Fibroblast of upper back skin (primary cell): ENCODE results near the gene FAM25C.
A peak's percentile ranks its signal among the peaks of the same experiment; 100 is the strongest.
"Not testable (repeated sequence)": the region's sequence is repeated elsewhere in the genome, so short reads cannot be mapped to it uniquely, and the experiment has no call there.

Source experiments
- DNase-seq: peaks from one replicate; pipeline ENCODE4 v3.0.0-alpha.2; 2013

Gene FAM25C

GRCh38 chr10:47999691-48000090 lies at the start of gene FAM25C:
Gene FAM25C, minus strand, starts transcription at chr10:47999791. Its CDS starts 26 bp downstream, at chr10:47999765.
- not testable (repeated sequence) for DNase-seq

- DNase-seq: not testable (repeated sequence)
Observed at GRCh38 chr10:48044557-48044956, 45.0 kb upstream of the FAM25C start.

- not testable (repeated sequence) for DNase-seq
Observed at GRCh38 chr10:48031390-48031789, 31.8 kb upstream of the FAM25C start.

GRCh38 chr10:48002306-48002705 lies 2.7 kb upstream of the FAM25C start:
- DNase-seq: not testable (repeated sequence)

- DNase-seq: peak; percentile 48
Observed at GRCh38 chr10:47994045-47994444, 5.5 kb downstream of the FAM25C start.

GRCh38 chr10:47992560-47992959 lies 7.0 kb downstream of the FAM25C start:
- DNase-seq: not testable (repeated sequence)

- not testable (repeated sequence) for DNase-seq
Observed at GRCh38 chr10:47991706-47992105, 7.9 kb downstream of the FAM25C start.

- not testable (repeated sequence) for DNase-seq
Observed at GRCh38 chr10:47990097-47990496, 9.5 kb downstream of the FAM25C start.

- not testable (repeated sequence) for DNase-seq
Observed at GRCh38 chr10:47989542-47989950, 10.0 kb downstream of the FAM25C start.

- DNase-seq: peak; percentile 69
Observed at GRCh38 chr10:47988718-47989541, 10.7 kb downstream of the FAM25C start.

- not testable (repeated sequence) for DNase-seq
Observed at GRCh38 chr10:47987952-47988351, 11.6 kb downstream of the FAM25C start.

- not testable (repeated sequence) for DNase-seq
Observed at GRCh38 chr10:47986413-47987230, 13.0 kb downstream of the FAM25C start.

- DNase-seq: not testable (repeated sequence)
Observed at GRCh38 chr10:47975409-47975808, 24.2 kb downstream of the FAM25C start.

GRCh38 chr10:47973131-47973530 lies 26.5 kb downstream of the FAM25C start:
- not testable (repeated sequence) for DNase-seq

GRCh38 chr10:47972077-47972476 lies 27.5 kb downstream of the FAM25C start:
- DNase-seq: not testable (repeated sequence)

GRCh38 chr10:47971598-47971997 lies 28.0 kb downstream of the FAM25C start:
- DNase-seq: not testable (repeated sequence)

- DNase-seq: not testable (repeated sequence)
Observed at GRCh38 chr10:47970047-47970446, 29.5 kb downstream of the FAM25C start.

- DNase-seq: not testable (repeated sequence)
Observed at GRCh38 chr10:47968988-47969387, 30.6 kb downstream of the FAM25C start.

GRCh38 chr10:47964280-47965063 lies 35.1 kb downstream of the FAM25C start:
- DNase-seq: not testable (repeated sequence)

- not testable (repeated sequence) for DNase-seq
Observed at GRCh38 chr10:47962785-47963184, 36.8 kb downstream of the FAM25C start.

GRCh38 chr10:47960699-47961098 lies 38.9 kb downstream of the FAM25C start:
- DNase-seq: not testable (repeated sequence)

GRCh38 chr10:47959677-47960076 lies 39.9 kb downstream of the FAM25C start:
- not testable (repeated sequence) for DNase-seq

GRCh38 chr10:47957158-47957557 lies 42.4 kb downstream of the FAM25C start:
- DNase-seq: not testable (repeated sequence)
